ENCODE results near the gene GRM7. TPM values are rescaled to one million over a fixed set of nuclear protein-coding genes. Genes with fewer than 3 reads are reported as not detected.

Gene GRM7
- polyA plus RNA-seq, 1 donor from 2014 or later: 23.8 TPM

GRCh38 chr3:7328339-7328738 lies 467.4 kb downstream of the GRM7 start:
- no peaks in the 10 kb centered on the region for H4K20me1 ChIP-seq (ENCODE audit: insufficient read depth)
- no peaks in the 10 kb centered on the region for H3K9me3 ChIP-seq (ENCODE audit: low read length)
- H3K27me3 ChIP-seq (ENCODE audit: insufficient read depth, low read depth, low read length): no peaks in the 10 kb centered on the region
- TF ChIP-seq REST (IDR thresholded peaks at IDR 0.05; ENCODE audit: borderline replicate concordance) (no peak), MXI1 (conservative IDR thresholded peaks at IDR 0.05; ENCODE audit: poor library complexity, severe bottlenecking) (no peak), SMC3 (conservative IDR thresholded peaks at IDR 0.05; ENCODE audit: poor library complexity) (no peak)
- H3K36me3 ChIP-seq (ENCODE audit: insufficient read depth, low read length): no peaks in the 10 kb centered on the region
- H3K79me2 ChIP-seq (replicated peaks; ENCODE audit: insufficient read depth, low read length): no peaks in the 10 kb centered on the region
- H3K4me2 ChIP-seq (ENCODE audit: low read length): no peak overlapping the region
- no peak overlapping the region for H3K9ac ChIP-seq (ENCODE audit: low read length)
- H3K27ac ChIP-seq (ENCODE audit: low read length): no peak overlapping the region
- H3K9me2 ChIP-seq (ENCODE audit: insufficient read depth, low read length): no peaks in the 10 kb centered on the region
- H2AFZ ChIP-seq (ENCODE audit: low read depth, low read length): no peak overlapping the region
- no peaks in the 10 kb centered on the region for H3F3A ChIP-seq (ENCODE audit: insufficient read depth, low read length, poor library complexity, severe bottlenecking)
- no peak overlapping the region for H3K4me3 ChIP-seq (ENCODE audit: low read length)

DNA sequence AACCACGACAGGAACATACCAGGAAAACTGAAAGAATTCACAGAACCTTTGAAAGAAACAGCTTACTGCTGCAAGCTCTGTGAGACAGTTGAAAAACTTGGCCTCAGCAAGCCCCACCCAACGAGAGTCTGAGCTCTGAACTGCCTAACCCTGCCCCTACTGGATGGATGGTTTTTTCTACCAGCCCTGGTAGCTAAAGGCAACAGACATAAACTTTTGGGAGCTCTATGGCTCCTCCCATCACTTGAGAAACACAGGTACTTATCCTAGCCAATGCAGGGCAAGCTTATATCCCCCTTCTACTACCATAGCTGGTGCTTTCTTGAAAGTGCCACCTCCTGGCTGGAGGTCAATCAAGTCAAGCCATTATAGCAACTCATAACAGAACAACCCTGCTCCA lies 471.8 kb downstream of the GRM7 start:
- no peaks in the 10 kb centered on the region for H3K9me3 ChIP-seq (ENCODE audit: low read length)
- H3K9ac ChIP-seq (ENCODE audit: low read length): no peak overlapping the region
- H3F3A ChIP-seq (ENCODE audit: insufficient read depth, low read length, poor library complexity, severe bottlenecking): no peaks in the 10 kb centered on the region
- H2AFZ ChIP-seq (ENCODE audit: low read depth, low read length): no peak overlapping the region
- H3K4me3 ChIP-seq (ENCODE audit: low read length): no peak overlapping the region
- TF ChIP-seq EP300 (conservative IDR thresholded peaks at IDR 0.05; ENCODE audit: poor library complexity, severe bottlenecking) (no peak), POLR2AphosphoS5 (IDR thresholded peaks at IDR 0.05) (no peak), SMC3 (conservative IDR thresholded peaks at IDR 0.05; ENCODE audit: poor library complexity) (no peak), MXI1 (conservative IDR thresholded peaks at IDR 0.05; ENCODE audit: poor library complexity, severe bottlenecking) (no peak), CTCF (IDR thresholded peaks at IDR 0.05; ENCODE audit: poor library complexity, severe bottlenecking) (no peak), REST (IDR thresholded peaks at IDR 0.05; ENCODE audit: borderline replicate concordance) (no peak), TAF1 (IDR thresholded peaks at IDR 0.05; ENCODE audit: low read depth) (no peak), RAD21 (conservative IDR thresholded peaks at IDR 0.05) (no peak), EZH2 (IDR thresholded peaks at IDR 0.05; ENCODE audit: borderline replicate concordance, insufficient read depth, low read length, poor library complexity, severe bottlenecking) (no peak)
- no peak overlapping the region for H3K4me2 ChIP-seq (ENCODE audit: low read length)
- H3K36me3 ChIP-seq (ENCODE audit: insufficient read depth, low read length): no peaks in the 10 kb centered on the region
- H3K27me3 ChIP-seq (ENCODE audit: insufficient read depth, low read depth, low read length): no peaks in the 10 kb centered on the region
- H3K9me2 ChIP-seq (ENCODE audit: insufficient read depth, low read length): no peaks in the 10 kb centered on the region
- H3K79me2 ChIP-seq (replicated peaks; ENCODE audit: insufficient read depth, low read length): no peaks in the 10 kb centered on the region
- H4K20me1 ChIP-seq (ENCODE audit: insufficient read depth): no peaks in the 10 kb centered on the region
- no peak overlapping the region for H3K27ac ChIP-seq (ENCODE audit: low read length)
